ENCODE measurements around the gene RUSF1.
A peak's percentile ranks its signal among the peaks of the same experiment; 100 is the strongest.
"Not testable (repeated sequence)": the region's sequence is repeated elsewhere in the genome, so short reads cannot be mapped to it uniquely, and the experiment has no call there.

Gene RUSF1

GRCh38 chr16:31507929-31508705 is at the start of gene RUSF1:
Gene RUSF1, minus strand, starts transcription at chr16:31508391. Its CDS starts 18 bp downstream, at chr16:31508373.
- Histone ChIP-seq H3K4me3 (ENCODE audit: low read length in 2 of 2) (peak within 1 kb of the TSS; percentile 88 to 96), H3K27me3 (ENCODE audit: control insufficient read depth in 1 of 2, insufficient read depth in 2 of 2, low read length in 2 of 2) (no peaks in the 10 kb centered on the region), H3K36me3 (ENCODE audit: control insufficient read depth in 2 of 2, insufficient read depth in 2 of 2, low read length in 2 of 2) (peaks cover 2 to 5% of the 10 kb centered on the region in 2 donors), H3K27ac (ENCODE audit: low read length) (peak within 1 kb of the TSS; percentile 95), H3K9ac (ENCODE audit: low read length in 2 of 2) (peak within 1 kb of the TSS; percentile 98 to 99), H3K9me3 (ENCODE audit: control insufficient read depth in 2 of 2, low read length in 2 of 2) (no peaks in the 10 kb centered on the region), H3K4me1 (ENCODE audit: control insufficient read depth, insufficient read depth, low read length) (peaks cover 19% of the 10 kb centered on the region)

- H3K9me3 ChIP-seq (ENCODE audit: control insufficient read depth in 2 of 2, low read length in 2 of 2) = no peaks in the 10 kb centered on the region
- no peak overlapping the region for H3K4me3 ChIP-seq (ENCODE audit: low read length in 2 of 2)
- H3K36me3 ChIP-seq (ENCODE audit: control insufficient read depth in 2 of 2, insufficient read depth in 2 of 2, low read length in 2 of 2) = no peaks in the 10 kb centered on the region
- H3K27ac ChIP-seq (ENCODE audit: low read length) = no peak overlapping the region
- H3K27me3 ChIP-seq (ENCODE audit: control insufficient read depth in 1 of 2, insufficient read depth in 2 of 2, low read length in 2 of 2) = peaks cover 7 to 14% of the 10 kb centered on the region in 2 donors
- no peak overlapping the region for H3K9ac ChIP-seq (ENCODE audit: low read length in 2 of 2)
- H3K4me1 ChIP-seq (ENCODE audit: control insufficient read depth, insufficient read depth, low read length) = no peaks in the 10 kb centered on the region
These were observed 34.6 kb upstream of the RUSF1 start for GRCh38 chr16:31542763-31543162.

GRCh38 chr16:31539762-31540161 is 31.6 kb upstream of the RUSF1 start:
- not testable (repeated sequence) for H3K36me3 ChIP-seq (ENCODE audit: control insufficient read depth in 2 of 2, insufficient read depth in 2 of 2, low read length in 2 of 2); H3K4me1 ChIP-seq (ENCODE audit: control insufficient read depth, insufficient read depth, low read length); H3K27ac ChIP-seq (ENCODE audit: low read length); H3K9ac ChIP-seq (ENCODE audit: low read length in 2 of 2); H3K4me3 ChIP-seq (ENCODE audit: low read length in 2 of 2); H3K9me3 ChIP-seq (ENCODE audit: control insufficient read depth in 2 of 2, low read length in 2 of 2)
- H3K27me3 ChIP-seq (ENCODE audit: control insufficient read depth in 1 of 2, insufficient read depth in 2 of 2, low read length in 2 of 2) = peaks cover 20% of the 10 kb centered on the region in 2 donors

- H3K9me3 ChIP-seq (ENCODE audit: control insufficient read depth in 2 of 2, low read length in 2 of 2); H3K4me1 ChIP-seq (ENCODE audit: control insufficient read depth, insufficient read depth, low read length); H3K27ac ChIP-seq (ENCODE audit: low read length); H3K4me3 ChIP-seq (ENCODE audit: low read length in 2 of 2); H3K36me3 ChIP-seq (ENCODE audit: control insufficient read depth in 2 of 2, insufficient read depth in 2 of 2, low read length in 2 of 2); H3K9ac ChIP-seq (ENCODE audit: low read length in 2 of 2): not testable (repeated sequence)
- H3K27me3 ChIP-seq (ENCODE audit: control insufficient read depth in 1 of 2, insufficient read depth in 2 of 2, low read length in 2 of 2) = peaks cover 20 to 22% of the 10 kb centered on the region in 2 donors
These were observed 30.0 kb upstream of the RUSF1 start for GRCh38 chr16:31538243-31538598.

GRCh38 chr16:31537362-31538242 is 29.4 kb upstream of the RUSF1 start:
- Histone ChIP-seq H3K9me3 (ENCODE audit: control insufficient read depth in 2 of 2, low read length in 2 of 2) (no peaks in the 10 kb centered on the region), H3K27ac (ENCODE audit: low read length) (no peak overlapping the region), H3K4me3 (ENCODE audit: low read length in 2 of 2) (peak overlapping the region; percentile 15 to 40), H3K27me3 (ENCODE audit: control insufficient read depth in 1 of 2, insufficient read depth in 2 of 2, low read length in 2 of 2) (peaks cover 20 to 26% of the 10 kb centered on the region in 2 donors), H3K9ac (ENCODE audit: low read length in 2 of 2) (no peak overlapping the region), H3K36me3 (ENCODE audit: control insufficient read depth in 2 of 2, insufficient read depth in 2 of 2, low read length in 2 of 2) (no peaks in the 10 kb centered on the region), H3K4me1 (ENCODE audit: control insufficient read depth, insufficient read depth, low read length) (no peaks in the 10 kb centered on the region)

- no peaks in the 10 kb centered on the region for H3K9me3 ChIP-seq (ENCODE audit: control insufficient read depth in 2 of 2, low read length in 2 of 2)
- no peak overlapping the region for H3K9ac ChIP-seq (ENCODE audit: low read length in 2 of 2)
- H3K36me3 ChIP-seq (ENCODE audit: control insufficient read depth in 2 of 2, insufficient read depth in 2 of 2, low read length in 2 of 2) = no peaks in the 10 kb centered on the region
- no peak overlapping the region for H3K4me3 ChIP-seq (ENCODE audit: low read length in 2 of 2)
- H3K27me3 ChIP-seq (ENCODE audit: control insufficient read depth in 1 of 2, insufficient read depth in 2 of 2, low read length in 2 of 2) = peaks cover 20 to 28% of the 10 kb centered on the region in 2 donors
- H3K4me1 ChIP-seq (ENCODE audit: control insufficient read depth, insufficient read depth, low read length) = no peaks in the 10 kb centered on the region
- no peak overlapping the region for H3K27ac ChIP-seq (ENCODE audit: low read length)
These were observed 28.7 kb upstream of the RUSF1 start for GRCh38 chr16:31536804-31537361.

- Histone ChIP-seq H3K9ac (ENCODE audit: low read length in 2 of 2) (no peak overlapping the region), H3K27ac (ENCODE audit: low read length) (no peak overlapping the region), H3K27me3 (ENCODE audit: control insufficient read depth in 1 of 2, insufficient read depth in 2 of 2, low read length in 2 of 2) (peaks cover 20 to 33% of the 10 kb centered on the region in 2 donors), H3K36me3 (ENCODE audit: control insufficient read depth in 2 of 2, insufficient read depth in 2 of 2, low read length in 2 of 2) (no peaks in the 10 kb centered on the region), H3K4me3 (ENCODE audit: low read length in 2 of 2) (no peak overlapping the region), H3K9me3 (ENCODE audit: control insufficient read depth in 2 of 2, low read length in 2 of 2) (no peaks in the 10 kb centered on the region), H3K4me1 (ENCODE audit: control insufficient read depth, insufficient read depth, low read length) (no peaks in the 10 kb centered on the region)
These were observed 27.5 kb upstream of the RUSF1 start for GRCh38 chr16:31535737-31536136.

GRCh38 chr16:31532896-31533295 is 24.7 kb upstream of the RUSF1 start:
- Histone ChIP-seq H3K4me3 (ENCODE audit: low read length in 2 of 2) (no peak overlapping the region), H3K9ac (ENCODE audit: low read length in 2 of 2) (no peak overlapping the region), H3K27me3 (ENCODE audit: control insufficient read depth in 1 of 2, insufficient read depth in 2 of 2, low read length in 2 of 2) (peaks cover 14 to 33% of the 10 kb centered on the region in 2 donors), H3K4me1 (ENCODE audit: control insufficient read depth, insufficient read depth, low read length) (peaks cover 11% of the 10 kb centered on the region), H3K9me3 (ENCODE audit: control insufficient read depth in 2 of 2, low read length in 2 of 2) (no peaks in the 10 kb centered on the region), H3K27ac (ENCODE audit: low read length) (no peak overlapping the region), H3K36me3 (ENCODE audit: control insufficient read depth in 2 of 2, insufficient read depth in 2 of 2, low read length in 2 of 2) (no peaks in the 10 kb centered on the region)

GRCh38 chr16:31532120-31532519 is 23.9 kb upstream of the RUSF1 start:
- no peaks in the 10 kb centered on the region for H3K9me3 ChIP-seq (ENCODE audit: control insufficient read depth in 2 of 2, low read length in 2 of 2)
- no peaks in the 10 kb centered on the region for H3K36me3 ChIP-seq (ENCODE audit: control insufficient read depth in 2 of 2, insufficient read depth in 2 of 2, low read length in 2 of 2)
- H3K9ac ChIP-seq (ENCODE audit: low read length in 2 of 2) = no peak overlapping the region
- no peak overlapping the region for H3K4me3 ChIP-seq (ENCODE audit: low read length in 2 of 2)
- H3K27ac ChIP-seq (ENCODE audit: low read length) = no peak overlapping the region
- H3K27me3 ChIP-seq (ENCODE audit: control insufficient read depth in 1 of 2, insufficient read depth in 2 of 2, low read length in 2 of 2) = peaks cover 6 to 31% of the 10 kb centered on the region in 2 donors
- H3K4me1 ChIP-seq (ENCODE audit: control insufficient read depth, insufficient read depth, low read length) = peaks cover 11% of the 10 kb centered on the region

- peaks cover 2 to 30% of the 10 kb centered on the region in 2 donors for H3K27me3 ChIP-seq (ENCODE audit: control insufficient read depth in 1 of 2, insufficient read depth in 2 of 2, low read length in 2 of 2)
- no peak overlapping the region for H3K4me3 ChIP-seq (ENCODE audit: low read length in 2 of 2)
- no peak overlapping the region for H3K9ac ChIP-seq (ENCODE audit: low read length in 2 of 2)
These were observed 22.9 kb upstream of the RUSF1 start for GRCh38 chr16:31531096-31531495.

More at GRCh38 chr16:31531096-31531495, 22.9 kb upstream of the RUSF1 start:
- peaks cover 11% of the 10 kb centered on the region for H3K4me1 ChIP-seq (ENCODE audit: control insufficient read depth, insufficient read depth, low read length)
- H3K36me3 ChIP-seq (ENCODE audit: control insufficient read depth in 2 of 2, insufficient read depth in 2 of 2, low read length in 2 of 2) = no peaks in the 10 kb centered on the region
- no peak overlapping the region for H3K27ac ChIP-seq (ENCODE audit: low read length)
- H3K9me3 ChIP-seq (ENCODE audit: control insufficient read depth in 2 of 2, low read length in 2 of 2) = no peaks in the 10 kb centered on the region

Data from stomach smooth muscle (tissue), 2 donors.